Coronary artery (tissue), 2 donors: ENCODE results near the gene SH3TC1.
A peak's percentile ranks its signal among the peaks of the same experiment; 100 is the strongest.

Experiments used
- DNase-seq: peaks from one replicate; pipeline ENCODE4 v3.0.0-alpha.2; 2017; ENCODE audit warnings: low spot score
- H3K27ac ChIP-seq, 2 donors: fragments of 200-600 bp; sonication (generic); one replicate each; pipeline ENCODE4 v1.5.1; 2016 to 2019
- H3K4me3 ChIP-seq: fragments of 200-600 bp; sonication (generic); 2 replicates; pipeline ENCODE4 v1.5.1; 2016; ENCODE audit warnings: mild to moderate bottlenecking, moderate library complexity
- TF ChIP-seq, protein P1 (sequence below): fragments of 200-600 bp; sonication (generic); IDR thresholded peaks from one replicate; pipeline ENCODE4 v1.5.1; 2019; ENCODE audit warnings: antibody characterized with exemption

Gene SH3TC1

GRCh38 chr4:8258552-8259212 is 59.6 kb downstream of the SH3TC1 start:
- DNase-seq = no peak
- TF ChIP-seq, protein P1, sequence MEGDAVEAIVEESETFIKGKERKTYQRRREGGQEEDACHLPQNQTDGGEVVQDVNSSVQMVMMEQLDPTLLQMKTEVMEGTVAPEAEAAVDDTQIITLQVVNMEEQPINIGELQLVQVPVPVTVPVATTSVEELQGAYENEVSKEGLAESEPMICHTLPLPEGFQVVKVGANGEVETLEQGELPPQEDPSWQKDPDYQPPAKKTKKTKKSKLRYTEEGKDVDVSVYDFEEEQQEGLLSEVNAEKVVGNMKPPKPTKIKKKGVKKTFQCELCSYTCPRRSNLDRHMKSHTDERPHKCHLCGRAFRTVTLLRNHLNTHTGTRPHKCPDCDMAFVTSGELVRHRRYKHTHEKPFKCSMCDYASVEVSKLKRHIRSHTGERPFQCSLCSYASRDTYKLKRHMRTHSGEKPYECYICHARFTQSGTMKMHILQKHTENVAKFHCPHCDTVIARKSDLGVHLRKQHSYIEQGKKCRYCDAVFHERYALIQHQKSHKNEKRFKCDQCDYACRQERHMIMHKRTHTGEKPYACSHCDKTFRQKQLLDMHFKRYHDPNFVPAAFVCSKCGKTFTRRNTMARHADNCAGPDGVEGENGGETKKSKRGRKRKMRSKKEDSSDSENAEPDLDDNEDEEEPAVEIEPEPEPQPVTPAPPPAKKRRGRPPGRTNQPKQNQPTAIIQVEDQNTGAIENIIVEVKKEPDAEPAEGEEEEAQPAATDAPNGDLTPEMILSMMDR = no peak
- Histone ChIP-seq H3K27ac (no peak overlapping the region), H3K4me3 (no peak overlapping the region)

DNA sequence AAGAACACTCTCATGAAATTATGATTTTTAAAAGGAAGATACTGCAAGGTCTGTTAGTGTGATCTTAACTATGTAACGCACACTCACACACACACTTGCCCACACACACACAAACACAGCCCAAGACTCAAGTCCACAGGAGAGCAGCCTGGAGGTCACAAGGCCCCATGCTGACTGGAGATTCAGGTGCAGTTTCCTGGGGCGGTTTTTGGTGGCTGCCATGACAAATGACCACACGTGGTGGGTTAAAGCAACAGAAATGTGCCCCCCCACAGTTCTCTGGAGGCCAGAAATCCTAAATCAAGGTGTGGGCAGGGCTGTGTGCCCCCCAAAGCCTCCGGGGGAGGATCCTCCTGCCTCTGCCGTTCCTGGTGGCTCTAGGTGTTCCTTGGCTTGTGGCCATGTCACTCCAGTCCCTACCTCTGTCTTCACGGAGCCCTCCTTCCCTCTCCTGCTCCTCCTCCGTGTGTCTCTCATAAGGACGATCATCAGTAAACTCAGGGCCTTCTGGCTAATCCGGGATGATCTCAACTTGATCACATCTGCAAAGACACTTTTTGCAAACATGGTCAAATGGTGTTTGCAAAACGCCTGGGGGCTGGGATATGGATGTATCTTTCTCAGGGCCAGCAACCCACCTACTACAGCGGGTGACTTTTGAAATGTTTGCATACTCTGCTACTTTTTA is 60.8 kb downstream of the SH3TC1 start:
- no peak overlapping the region for H3K27ac ChIP-seq
- H3K4me3 ChIP-seq = no peak overlapping the region
- TF ChIP-seq, protein P1 = no peak
- no peak for DNase-seq

GRCh38 chr4:8260656-8261111 is 61.6 kb downstream of the SH3TC1 start:
- TF ChIP-seq, protein P1 = no peak
- no peak overlapping the region for H3K4me3 ChIP-seq
- H3K27ac ChIP-seq = peak overlapping the region in 1 of 2 donors; percentile 3
- no peak for DNase-seq

- H3K27ac ChIP-seq = no peak overlapping the region
- no peak for DNase-seq
- TF ChIP-seq, protein P1 = no peak
- H3K4me3 ChIP-seq = no peak overlapping the region
Measured at GRCh38 chr4:8261851-8262535, 62.9 kb downstream of the SH3TC1 start.

- DNase-seq = no peak
- no peak overlapping the region for H3K27ac ChIP-seq
- TF ChIP-seq, protein P1 = no peak
- no peak overlapping the region for H3K4me3 ChIP-seq
Measured at GRCh38 chr4:8262637-8263322, 63.7 kb downstream of the SH3TC1 start.

DNA sequence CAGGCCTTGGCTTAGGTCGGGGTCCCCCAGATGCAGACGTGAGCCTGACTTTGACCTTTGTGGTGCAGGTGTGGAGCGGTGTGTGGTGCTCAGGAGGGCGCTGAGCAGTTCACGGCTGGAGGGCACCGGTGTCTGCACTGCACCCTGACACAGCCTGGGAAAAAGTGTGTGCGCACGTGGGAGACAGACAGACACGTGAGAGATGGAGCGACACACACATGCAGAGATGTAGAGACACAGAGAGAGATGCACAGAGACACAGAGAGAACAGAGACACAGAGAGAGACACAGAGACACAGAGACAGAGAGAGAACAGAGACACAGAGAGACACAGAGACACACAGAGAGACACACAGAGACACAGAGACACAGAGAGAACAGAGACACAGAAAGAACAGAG is 64.3 kb downstream of the SH3TC1 start:
- TF ChIP-seq, protein P1 = no peak
- H3K4me3 ChIP-seq = no peak overlapping the region
- no peak overlapping the region for H3K27ac ChIP-seq
- no peak for DNase-seq
